ENCODE results near the gene SRCAP. TPM values are rescaled to one million over a fixed set of nuclear protein-coding genes. Genes with fewer than 3 reads are reported as not detected.

Gene SRCAP
- total and polyA plus RNA-seq, 9 donors, result 7.9 to 28.3 (median 21.2) TPM

Other genes with a start within 250 kb of the SRCAP start
- 0.89 TPM for gene ITGAL, start 226.4 kb upstream of the SRCAP start, total RNA-seq
- gene ITGAL, start 226.4 kb upstream of the SRCAP start, polyA plus RNA-seq (ENCODE audit: insufficient read depth in 1 of 8, insufficient read length in 8 of 8, low replicate concordance in 1 of 8), result 1 to 10 TPM; 1.4 to 2.8 (median 2.2) TPM
- gene ZNF768, start 172.6 kb upstream of the SRCAP start, total RNA-seq, result 25.9 TPM
- 10 to 100 TPM; 28.1 to 35.0 (median 31.4) TPM for gene ZNF768, start 172.6 kb upstream of the SRCAP start, polyA plus RNA-seq (ENCODE audit: insufficient read depth in 1 of 8, insufficient read length in 8 of 8, low replicate concordance in 1 of 8)
- 8.2 TPM for gene ZNF747, start 164.3 kb upstream of the SRCAP start, total RNA-seq
- gene ZNF747, start 164.3 kb upstream of the SRCAP start, polyA plus RNA-seq (ENCODE audit: insufficient read depth in 1 of 8, insufficient read length in 8 of 8, low replicate concordance in 1 of 8), result 1 to 10 TPM; 5.9 to 7.8 (median 7.2) TPM
- 5.2 TPM for gene ZNF764, start 140.8 kb upstream of the SRCAP start, total RNA-seq
- gene ZNF764, start 140.8 kb upstream of the SRCAP start, polyA plus RNA-seq (ENCODE audit: insufficient read depth in 1 of 8, insufficient read length in 8 of 8, low replicate concordance in 1 of 8), result 1 to 10 TPM; 6.1 to 9.7 (median 7.9) TPM
- gene ZNF688, start 127.5 kb upstream of the SRCAP start, total RNA-seq, result 10.6 TPM
- 10 to 100 TPM in 3 of 8 donors, 1 to 10 TPM in 5; 7.0 to 14.6 (median 9.3) TPM for gene ZNF688, start 127.5 kb upstream of the SRCAP start, polyA plus RNA-seq (ENCODE audit: insufficient read depth in 1 of 8, insufficient read length in 8 of 8, low replicate concordance in 1 of 8)
- gene ZNF785, start 113.5 kb upstream of the SRCAP start, total RNA-seq, result 9.7 TPM
- 10 to 100 TPM; 10.1 to 16.6 (median 12.3) TPM for gene ZNF785, start 113.5 kb upstream of the SRCAP start, polyA plus RNA-seq (ENCODE audit: insufficient read depth in 1 of 8, insufficient read length in 8 of 8, low replicate concordance in 1 of 8)
- gene ZNF689, start 88.8 kb upstream of the SRCAP start, total RNA-seq, result 5.8 TPM
- 1 to 10 TPM; 7.0 to 8.7 (median 7.6) TPM for gene ZNF689, start 88.8 kb upstream of the SRCAP start, polyA plus RNA-seq (ENCODE audit: insufficient read depth in 1 of 8, insufficient read length in 8 of 8, low replicate concordance in 1 of 8)
- 9.3 TPM for gene PRR14, start 48.2 kb upstream of the SRCAP start, total RNA-seq
- 10 to 100 TPM; 19.1 to 24.9 (median 21.7) TPM for gene PRR14, start 48.2 kb upstream of the SRCAP start, polyA plus RNA-seq (ENCODE audit: insufficient read depth in 1 of 8, insufficient read length in 8 of 8, low replicate concordance in 1 of 8)
- gene FBRS, start 40.7 kb upstream of the SRCAP start, total RNA-seq, result 12.9 TPM
- gene FBRS, start 40.7 kb upstream of the SRCAP start, polyA plus RNA-seq (ENCODE audit: insufficient read depth in 1 of 8, insufficient read length in 8 of 8, low replicate concordance in 1 of 8), result 10 to 100 TPM; 29.4 to 46.0 (median 35.7) TPM
- gene PHKG2, start 49.3 kb downstream of the SRCAP start, total RNA-seq, result 10.5 TPM
- 10 to 100 TPM; 10.7 to 14.5 (median 13.3) TPM for gene PHKG2, start 49.3 kb downstream of the SRCAP start, polyA plus RNA-seq (ENCODE audit: insufficient read depth in 1 of 8, insufficient read length in 8 of 8, low replicate concordance in 1 of 8)
- 1.8 TPM for gene CFAP119, start 62.9 kb downstream of the SRCAP start, total RNA-seq
- 1 to 10 TPM; 1.6 to 3.5 (median 2.6) TPM for gene CFAP119, start 62.9 kb downstream of the SRCAP start, polyA plus RNA-seq (ENCODE audit: insufficient read depth in 1 of 8, insufficient read length in 8 of 8, low replicate concordance in 1 of 8)
- 43.9 TPM for gene RNF40, start 63.2 kb downstream of the SRCAP start, total RNA-seq
- 10 to 100 TPM; 46.3 to 72.0 (median 56.9) TPM for gene RNF40, start 63.2 kb downstream of the SRCAP start, polyA plus RNA-seq (ENCODE audit: insufficient read depth in 1 of 8, insufficient read length in 8 of 8, low replicate concordance in 1 of 8)
- gene ZNF629, start 88.0 kb downstream of the SRCAP start, total RNA-seq, result 12.4 TPM
- gene ZNF629, start 88.0 kb downstream of the SRCAP start, polyA plus RNA-seq (ENCODE audit: insufficient read depth in 1 of 8, insufficient read length in 8 of 8, low replicate concordance in 1 of 8), result 10 to 100 TPM; 12.7 to 18.9 (median 15.3) TPM
- gene BCL7C, start 194.9 kb downstream of the SRCAP start, total RNA-seq, result 47.6 TPM
- gene BCL7C, start 194.9 kb downstream of the SRCAP start, polyA plus RNA-seq (ENCODE audit: insufficient read depth in 1 of 8, insufficient read length in 8 of 8, low replicate concordance in 1 of 8), result 10 to 100 TPM; 29.2 to 41.8 (median 34.8) TPM
- gene CTF1, start 197.4 kb downstream of the SRCAP start, total RNA-seq, result 1.7 TPM
- gene CTF1, start 197.4 kb downstream of the SRCAP start, polyA plus RNA-seq (ENCODE audit: insufficient read depth in 1 of 8, insufficient read length in 8 of 8, low replicate concordance in 1 of 8), result 10 to 100 TPM in 3 of 8 donors, 1 to 10 TPM in 5; 8.9 to 11.9 (median 9.8) TPM
- 6.3 TPM for gene FBXL19, start 224.4 kb downstream of the SRCAP start, total RNA-seq
- gene FBXL19, start 224.4 kb downstream of the SRCAP start, polyA plus RNA-seq (ENCODE audit: insufficient read depth in 1 of 8, insufficient read length in 8 of 8, low replicate concordance in 1 of 8), result 10 to 100 TPM in 7 of 8 donors, 1 to 10 TPM in 1; 8.2 to 17.7 (median 11.8) TPM
- gene ORAI3, start 249.9 kb downstream of the SRCAP start, total RNA-seq, result 11.8 TPM
- gene ORAI3, start 249.9 kb downstream of the SRCAP start, polyA plus RNA-seq (ENCODE audit: insufficient read depth in 1 of 8, insufficient read length in 8 of 8, low replicate concordance in 1 of 8), result 10 to 100 TPM in 7 of 8 donors, 1 to 10 TPM in 1; 8.9 to 14.0 (median 11.1) TPM